Activated T-cell treated with anti-CD3 and anti-CD28 coated beads for 24 hours (primary cell): Measurements from ENCODE around the gene GDF7.

Experiments used
- DNase-seq: peaks from one replicate; pipeline ENCODE4 v3.0.0-alpha.2; 2020; ENCODE audit warnings: low read depth

Gene GDF7

DNA sequence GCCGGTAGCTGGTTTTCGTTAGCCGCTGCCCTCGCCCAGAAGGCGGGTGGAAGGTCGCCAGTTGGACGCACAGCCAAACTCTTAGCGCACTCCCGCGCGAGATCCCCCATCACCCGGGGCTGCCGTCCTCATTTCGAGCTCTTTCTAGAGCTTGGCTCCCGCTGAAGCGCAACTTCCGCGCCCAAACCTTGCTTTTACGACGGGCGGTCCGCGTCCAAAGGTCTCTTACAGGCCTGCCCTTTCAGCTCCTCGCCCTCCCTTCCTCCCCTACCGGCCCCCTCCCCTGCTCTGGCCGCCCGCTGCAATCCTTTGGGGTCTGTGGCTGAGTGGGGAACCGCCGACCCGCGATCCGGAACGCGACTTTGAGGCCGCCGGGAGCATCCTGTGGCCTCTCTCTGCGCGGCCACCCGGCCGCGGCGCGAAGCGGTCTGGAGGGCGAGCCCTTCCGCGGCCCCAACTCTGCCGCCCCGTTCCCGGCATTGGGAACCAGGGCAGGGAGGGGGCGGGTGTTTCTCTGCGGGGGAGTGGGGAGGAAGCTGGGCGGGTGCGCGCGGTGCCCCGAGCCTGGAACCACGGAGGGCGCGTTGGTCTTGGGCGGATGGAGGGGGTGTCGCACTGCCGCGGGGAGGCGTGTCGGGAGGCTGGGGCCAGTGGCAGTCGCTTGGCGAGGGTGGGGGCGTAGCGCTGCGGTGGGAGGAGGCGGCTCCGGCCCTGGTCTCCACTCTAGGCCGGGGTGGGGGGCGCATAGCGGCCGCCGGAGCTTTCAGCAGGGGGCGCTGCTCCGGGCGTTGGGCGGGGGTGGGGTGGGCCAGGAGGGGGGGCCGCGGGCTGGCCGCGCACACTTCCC lies at the start of gene GDF7:
Gene GDF7, plus strand, starts transcription at position 841 of the 847 bp plus-strand sequence. CDS start 96 bp downstream, outside the sequence.
- no peak for DNase-seq

DNA sequence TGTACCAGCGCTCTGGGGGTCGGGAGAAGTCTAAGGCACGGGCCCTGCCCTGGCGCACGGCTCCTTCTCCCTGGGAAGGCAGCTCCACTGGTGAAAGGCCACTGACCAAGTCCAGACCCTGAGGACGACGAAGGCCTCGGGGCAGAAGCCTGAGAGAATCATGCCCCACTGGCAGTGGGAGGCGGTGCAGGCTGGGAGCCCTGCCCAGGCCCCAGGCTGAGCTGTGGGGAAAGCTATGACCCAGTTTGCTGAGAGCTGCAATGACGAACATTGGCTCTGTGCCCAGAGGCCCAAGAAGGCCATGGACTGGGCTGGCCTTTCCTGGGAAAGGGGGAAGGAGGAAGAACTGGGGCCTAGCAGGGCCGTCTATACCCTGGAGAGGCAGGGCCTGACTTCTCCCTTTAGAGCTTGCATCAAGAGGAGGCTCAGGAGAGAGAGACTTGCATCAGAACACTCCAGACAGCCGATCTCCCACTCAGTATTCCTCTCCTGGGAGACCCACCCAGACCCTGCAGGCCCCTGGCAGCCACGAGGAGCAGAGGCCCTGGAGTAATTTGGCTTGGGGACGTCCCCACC lies 49.0 kb upstream of the GDF7 start:
- DNase-seq: no peak

DNA sequence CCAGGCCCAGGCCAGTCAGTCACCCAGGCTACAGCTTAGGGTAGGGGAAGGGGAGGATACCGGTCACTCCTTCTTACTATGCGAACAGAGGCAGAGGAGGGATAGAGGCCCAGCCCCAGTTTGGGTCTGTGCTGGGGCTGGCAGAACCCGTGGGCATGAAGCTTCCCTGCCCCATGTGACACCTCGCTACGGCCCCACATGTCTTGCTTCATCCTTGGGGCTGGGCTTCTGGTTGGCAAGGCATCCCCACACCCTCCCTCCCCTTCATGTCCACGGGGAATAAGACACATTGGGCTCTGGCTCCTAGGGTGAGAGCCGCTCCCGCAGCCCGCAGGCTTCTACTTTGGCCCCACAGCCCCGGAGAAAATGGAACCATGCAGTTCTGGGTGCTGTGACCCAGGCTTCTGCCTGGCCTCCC lies 48.5 kb upstream of the GDF7 start:
- DNase-seq: no peak

DNA sequence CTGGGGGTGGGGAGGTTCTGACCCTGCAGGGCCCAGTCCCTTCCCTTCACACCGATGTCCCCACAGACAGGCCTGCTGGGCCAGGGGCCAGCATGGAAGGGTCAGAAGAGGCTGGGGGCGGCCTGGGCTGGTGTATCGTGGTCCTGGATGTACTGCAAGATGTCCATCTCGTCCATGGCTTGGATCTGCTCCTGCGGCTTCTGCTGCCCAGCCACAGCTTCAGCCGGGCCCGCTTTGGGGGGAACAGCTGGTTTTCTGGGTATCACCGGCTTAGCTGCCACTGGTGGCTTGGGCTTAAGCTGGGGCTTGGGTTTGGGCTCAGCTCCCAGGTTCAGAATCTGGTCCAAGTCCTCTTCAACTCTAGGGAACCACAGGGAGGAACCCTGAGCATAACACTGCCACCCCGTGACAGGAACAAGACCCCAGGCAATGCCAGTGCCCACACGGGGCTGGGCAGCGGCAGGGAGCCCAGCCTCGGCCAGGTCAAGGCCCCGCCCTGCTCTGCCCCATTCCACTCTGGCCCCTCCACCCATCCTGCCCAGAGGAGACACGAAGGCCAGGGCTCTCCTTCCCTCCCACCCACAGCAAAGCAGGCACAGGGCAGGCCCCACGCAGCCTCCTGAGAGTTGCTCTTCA lies 47.9 kb upstream of the GDF7 start:
- no peak for DNase-seq

DNA sequence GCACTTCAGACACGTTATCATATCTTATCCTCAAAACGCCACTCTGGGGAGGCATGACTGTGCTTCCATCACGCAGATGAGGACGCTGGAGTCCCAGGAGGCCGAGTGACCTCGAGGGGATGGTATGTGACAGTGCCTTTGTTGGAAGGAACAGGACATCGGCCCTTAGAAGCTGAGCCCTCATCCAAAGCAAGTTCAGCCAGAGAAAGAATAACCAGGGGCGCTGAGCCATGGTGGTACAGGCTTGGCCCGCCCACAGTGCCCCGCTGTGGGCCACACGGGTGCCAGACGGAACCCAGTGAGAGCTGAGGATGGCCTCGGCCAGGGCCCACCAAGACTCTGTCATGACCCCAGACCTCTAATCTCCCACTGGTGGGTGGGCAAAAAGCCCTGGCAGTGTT lies 47.3 kb upstream of the GDF7 start:
- no peak for DNase-seq

DNA sequence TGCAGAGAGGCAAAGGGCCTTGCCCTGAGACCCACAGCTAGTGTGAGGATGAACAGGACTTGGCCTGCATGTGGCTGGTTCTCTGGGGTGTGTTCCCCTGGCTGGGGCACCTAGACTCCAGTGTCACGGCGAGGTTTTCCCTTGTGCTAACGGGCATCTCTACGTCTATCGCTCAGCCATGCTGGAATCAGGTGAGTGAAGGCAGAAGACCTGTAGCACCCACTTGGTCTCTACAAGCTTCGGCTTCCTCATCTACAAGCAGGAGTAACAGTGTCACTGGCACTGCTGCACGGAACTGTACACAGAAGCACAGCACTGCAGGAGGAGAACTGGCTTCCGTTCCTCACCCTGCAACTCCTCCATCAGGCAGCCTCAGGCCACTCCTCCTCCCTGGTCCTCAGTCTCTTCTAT lies 46.7 kb upstream of the GDF7 start:
- no peak for DNase-seq

DNA sequence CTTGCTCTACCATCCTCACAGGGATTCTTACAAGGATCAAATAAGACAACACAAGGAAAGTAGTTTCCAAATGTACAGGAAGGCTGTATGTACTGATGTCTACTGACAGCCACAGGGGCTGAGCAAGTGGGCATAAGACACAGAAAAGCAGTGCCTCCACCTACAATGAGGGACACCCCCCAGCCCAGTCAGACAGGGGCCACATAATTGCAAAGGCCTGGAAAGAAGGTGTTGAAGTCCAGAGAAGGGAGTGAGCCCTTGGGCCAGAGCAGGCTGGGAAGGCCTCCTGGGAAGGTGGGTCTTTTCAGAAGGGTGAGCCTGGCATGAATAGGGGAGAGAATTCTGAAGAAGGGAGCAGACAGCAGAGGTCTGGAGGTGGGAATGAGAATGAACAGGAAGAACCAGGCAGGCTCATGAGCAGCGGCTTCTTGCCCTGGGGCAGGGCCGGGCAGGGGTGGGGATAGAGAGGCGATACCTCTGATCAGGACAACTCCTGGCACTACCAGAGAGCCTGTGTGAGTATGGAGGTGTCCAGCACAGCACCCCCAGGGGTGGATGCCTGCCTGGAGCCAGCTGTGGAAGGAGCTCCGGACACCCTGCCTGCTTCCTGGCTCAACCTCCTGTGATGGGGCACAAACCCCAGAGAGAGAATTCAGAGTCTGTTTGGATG lies 46.1 kb upstream of the GDF7 start:
- no peak for DNase-seq

DNA sequence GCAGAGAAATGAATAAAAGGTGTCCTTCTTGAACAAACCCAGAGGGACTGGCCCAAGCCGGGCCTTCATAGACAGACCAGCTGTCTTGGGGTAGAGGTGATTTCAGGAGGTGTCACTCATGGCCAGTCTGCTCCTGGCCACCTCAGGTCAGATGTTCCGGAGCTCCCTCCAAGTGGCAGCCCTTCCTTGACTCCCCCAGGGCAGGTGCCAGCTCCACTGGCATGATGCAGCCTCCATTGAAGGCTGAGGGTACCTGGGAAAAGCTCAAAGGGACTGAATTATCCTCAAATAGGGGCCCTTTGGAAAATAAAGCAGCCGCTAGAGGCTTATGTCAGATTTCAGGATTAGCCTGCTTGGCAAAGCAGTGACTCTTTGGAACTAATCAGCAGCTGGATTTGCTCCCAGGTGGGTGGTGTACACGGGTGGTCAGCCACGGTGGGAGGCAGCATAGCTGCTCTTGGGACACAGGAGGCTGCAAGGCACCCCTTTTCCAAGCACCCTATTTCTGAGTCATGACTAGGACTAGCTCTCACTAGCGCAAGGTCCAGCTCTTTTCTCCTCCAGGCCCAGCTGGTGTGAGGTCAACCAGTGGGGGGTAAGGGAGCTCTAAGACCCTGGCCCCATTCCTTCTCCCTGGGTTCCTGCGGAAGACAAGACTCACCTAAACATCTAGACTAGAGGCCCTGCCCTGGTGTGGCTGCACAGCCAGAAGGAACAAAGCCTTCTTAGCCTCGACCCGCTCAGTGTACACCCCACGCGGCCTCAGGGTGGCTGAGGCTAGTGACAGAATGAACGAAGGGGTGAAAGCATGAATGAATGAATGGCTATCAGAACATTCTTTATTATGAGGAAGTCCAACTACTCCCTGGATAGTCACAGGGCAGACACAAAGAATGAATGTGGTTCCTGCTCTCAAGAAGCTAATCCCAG lies 45.3 kb upstream of the GDF7 start:
- DNase-seq: no peak

DNA sequence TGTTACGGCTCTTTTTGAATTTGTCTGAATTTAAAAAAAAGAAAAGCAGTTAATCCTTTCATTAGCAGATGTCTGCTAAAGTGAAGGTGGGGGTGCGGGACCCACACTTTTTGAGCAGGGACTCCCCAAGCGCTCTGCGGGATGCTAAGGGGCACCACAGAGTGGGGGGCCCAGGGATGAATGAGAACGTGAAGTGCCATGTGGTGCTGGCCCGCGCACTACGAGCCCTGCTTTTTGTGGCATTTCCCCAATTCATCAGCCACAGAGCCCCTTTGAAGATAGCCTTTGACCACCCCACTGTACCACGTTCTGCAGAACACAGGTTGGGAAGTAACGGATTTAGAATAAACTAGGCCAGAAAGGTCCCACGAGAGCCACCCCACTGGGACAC lies 44.7 kb upstream of the GDF7 start:
- DNase-seq: no peak

DNA sequence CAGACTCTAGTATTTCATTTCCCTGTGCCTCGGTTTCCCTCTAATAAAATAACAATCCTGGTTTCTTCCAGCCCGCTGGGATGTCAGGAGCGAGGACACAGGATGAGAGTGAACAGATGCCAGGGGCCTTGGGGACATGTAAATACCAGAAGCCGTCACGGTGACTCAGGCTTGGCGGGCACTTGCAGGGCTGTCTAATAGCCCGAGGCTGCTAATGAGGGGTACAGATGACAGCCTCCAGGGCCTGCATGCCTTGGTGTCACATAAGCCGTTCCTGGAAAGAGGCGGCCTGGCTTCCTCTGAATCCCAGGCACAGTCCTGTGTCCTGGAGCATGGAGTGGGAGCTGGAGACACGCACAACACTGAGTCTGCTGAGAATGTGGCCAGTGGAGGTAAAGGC lies 44.2 kb upstream of the GDF7 start:
- DNase-seq: no peak

DNA sequence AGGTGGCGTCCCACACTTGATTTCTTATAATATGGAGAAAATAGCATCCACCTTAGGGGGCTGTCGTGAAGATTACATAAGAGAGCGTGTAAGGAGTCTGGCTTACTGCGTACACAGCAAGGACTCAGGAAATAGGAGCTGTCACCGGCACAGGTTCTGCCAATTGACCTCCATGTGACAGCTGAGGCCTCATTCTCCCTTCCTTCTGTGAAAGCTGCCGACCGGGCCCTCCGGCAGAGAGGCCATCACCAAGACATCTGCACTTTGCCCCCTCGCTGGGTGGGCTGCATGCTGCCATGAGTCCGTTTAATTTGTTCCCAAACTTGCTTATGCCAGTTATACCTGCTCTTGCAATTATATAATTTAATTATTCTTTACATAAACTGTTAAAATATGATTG lies 43.7 kb upstream of the GDF7 start:
- no peak for DNase-seq

DNA sequence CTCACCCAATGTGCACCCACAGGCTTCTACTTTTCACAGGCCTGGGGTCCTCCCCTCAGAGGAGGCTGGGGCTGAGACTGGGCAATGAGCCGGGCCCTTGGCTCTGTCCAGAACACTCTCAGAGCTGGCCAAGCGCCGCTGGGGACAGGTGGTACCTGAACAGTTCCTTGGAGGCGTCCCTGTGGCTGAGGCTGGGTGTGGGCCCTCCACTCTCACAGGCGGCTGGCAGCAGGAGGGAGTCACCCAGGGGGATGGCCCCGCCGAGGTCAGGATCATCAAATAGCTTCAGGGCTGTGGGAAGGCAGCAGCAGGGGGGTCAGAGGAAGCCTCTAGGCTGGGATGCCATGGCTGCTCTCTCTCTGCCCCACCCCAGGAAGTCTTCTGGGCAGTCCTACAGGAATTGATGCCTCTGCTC lies 43.2 kb upstream of the GDF7 start:
- DNase-seq: no peak

DNA sequence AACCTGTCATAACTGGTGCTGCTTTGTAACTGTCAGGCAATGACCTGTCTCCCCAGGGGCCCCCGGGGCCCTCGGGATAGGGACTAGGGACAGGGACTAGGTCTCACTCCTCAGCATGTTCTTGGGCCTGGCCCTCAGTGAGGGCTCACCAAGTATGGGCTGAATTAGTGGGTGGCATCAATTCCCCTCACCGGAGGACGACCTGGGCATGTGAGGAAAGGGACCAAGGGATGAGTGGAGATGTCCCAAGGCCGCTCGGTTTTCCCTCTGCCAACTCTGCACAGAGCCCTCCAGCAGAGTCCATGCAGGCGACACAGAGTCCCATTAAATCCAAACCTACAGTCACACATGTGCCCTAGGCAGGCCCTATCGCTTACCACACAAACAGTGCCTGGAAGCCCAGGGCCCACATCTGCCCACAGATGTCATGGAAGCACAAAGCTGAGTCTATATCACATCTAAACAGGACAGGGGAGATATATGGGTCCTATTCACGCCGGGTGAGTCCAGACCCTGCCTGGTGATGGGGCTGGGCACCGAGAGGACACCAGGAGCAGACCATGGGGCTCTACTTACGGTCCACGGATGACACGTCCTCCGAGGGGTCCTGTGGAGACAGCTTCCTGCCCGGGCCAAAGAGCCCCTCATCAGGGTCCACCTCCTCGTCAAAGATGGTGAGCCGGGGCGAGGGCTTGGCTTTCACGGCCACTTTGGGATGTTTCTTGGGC lies 42.6 kb upstream of the GDF7 start:
- no peak for DNase-seq

DNA sequence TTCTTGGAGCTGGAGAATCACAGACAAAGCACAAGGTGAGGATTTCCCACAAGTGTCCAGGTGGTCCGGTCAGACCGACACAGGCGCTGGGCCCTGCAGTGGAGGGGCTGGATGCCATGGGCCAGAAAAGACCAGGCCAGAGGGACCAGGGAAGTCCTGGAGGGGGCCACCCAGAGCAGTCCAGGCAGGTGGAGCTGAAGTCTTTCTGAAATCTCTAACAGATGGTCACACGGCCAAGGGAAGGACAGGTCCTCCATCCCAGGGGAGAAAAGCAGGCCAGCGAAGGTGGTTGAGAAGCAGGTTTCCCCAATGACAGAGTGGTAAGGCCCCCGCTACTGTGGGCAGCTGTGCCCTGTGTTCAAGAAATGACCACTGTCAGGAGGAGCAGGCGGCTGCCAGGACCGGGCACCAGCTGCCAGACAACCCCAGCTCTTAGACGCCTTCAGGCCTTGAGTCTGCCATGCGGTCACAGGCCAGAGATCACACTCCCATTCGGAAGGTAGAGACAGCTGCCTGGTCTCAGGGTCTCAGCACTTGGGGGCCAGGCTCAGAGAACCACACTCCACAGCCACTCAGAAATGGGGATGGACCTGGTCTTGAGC lies 42.0 kb upstream of the GDF7 start:
- no peak for DNase-seq

DNA sequence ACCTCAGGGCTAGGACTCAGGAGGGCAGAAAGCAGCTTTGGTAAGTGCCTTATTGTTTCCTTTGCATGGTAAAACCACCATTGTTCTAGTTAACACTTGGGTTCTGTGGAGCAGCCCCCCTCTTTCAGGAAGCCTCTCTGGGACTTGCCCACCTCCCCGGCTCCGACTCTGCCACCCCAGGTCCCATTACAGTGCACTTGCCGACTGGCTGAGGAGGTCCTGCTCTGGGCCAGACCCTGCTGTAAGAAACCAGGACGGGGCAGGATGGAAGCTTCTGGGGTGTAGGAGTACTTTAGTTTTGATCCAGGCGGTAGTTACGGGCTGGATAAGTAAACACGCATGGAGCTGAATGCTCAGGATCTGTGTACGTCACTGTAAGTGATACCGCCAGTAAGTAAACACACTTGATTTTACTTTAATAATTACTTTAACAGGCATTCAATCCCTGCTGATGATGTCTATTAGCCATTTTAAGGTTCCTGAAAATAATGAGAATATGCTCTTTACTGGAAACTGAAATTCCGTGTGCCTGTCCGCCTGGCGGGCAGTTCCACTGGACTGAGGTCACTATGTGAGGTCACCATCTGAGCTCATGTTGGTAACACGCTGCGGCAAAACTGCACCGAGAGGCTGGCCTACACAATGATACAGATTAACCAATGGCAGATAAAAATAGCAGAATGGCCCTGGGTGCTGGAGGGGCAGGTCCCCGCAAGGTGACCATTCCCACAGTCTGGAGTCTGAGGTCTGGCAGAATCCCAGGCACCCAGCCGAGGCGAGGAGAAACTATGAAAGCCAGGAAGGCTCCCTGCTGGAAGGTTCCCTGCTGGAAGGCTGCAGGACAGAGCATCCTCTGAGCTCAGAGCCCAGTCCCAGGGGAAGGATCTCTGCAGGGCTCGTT lies 41.2 kb upstream of the GDF7 start:
- no peak for DNase-seq

DNA sequence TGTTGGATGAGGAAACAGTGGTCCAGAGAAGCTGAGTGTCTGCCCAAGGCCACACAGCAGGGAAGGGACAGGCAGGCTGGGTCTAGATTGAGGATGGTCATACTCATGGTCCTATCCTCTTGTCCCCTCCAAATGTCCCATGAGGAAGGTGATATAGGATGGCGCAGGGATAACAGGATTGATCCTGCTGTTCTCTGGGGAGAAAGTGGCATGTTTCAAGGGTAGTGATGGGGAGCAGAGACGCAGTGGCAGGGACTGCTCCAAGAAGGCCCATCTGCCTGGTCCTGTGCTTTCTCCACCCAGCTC lies 40.6 kb upstream of the GDF7 start:
- no peak for DNase-seq

DNA sequence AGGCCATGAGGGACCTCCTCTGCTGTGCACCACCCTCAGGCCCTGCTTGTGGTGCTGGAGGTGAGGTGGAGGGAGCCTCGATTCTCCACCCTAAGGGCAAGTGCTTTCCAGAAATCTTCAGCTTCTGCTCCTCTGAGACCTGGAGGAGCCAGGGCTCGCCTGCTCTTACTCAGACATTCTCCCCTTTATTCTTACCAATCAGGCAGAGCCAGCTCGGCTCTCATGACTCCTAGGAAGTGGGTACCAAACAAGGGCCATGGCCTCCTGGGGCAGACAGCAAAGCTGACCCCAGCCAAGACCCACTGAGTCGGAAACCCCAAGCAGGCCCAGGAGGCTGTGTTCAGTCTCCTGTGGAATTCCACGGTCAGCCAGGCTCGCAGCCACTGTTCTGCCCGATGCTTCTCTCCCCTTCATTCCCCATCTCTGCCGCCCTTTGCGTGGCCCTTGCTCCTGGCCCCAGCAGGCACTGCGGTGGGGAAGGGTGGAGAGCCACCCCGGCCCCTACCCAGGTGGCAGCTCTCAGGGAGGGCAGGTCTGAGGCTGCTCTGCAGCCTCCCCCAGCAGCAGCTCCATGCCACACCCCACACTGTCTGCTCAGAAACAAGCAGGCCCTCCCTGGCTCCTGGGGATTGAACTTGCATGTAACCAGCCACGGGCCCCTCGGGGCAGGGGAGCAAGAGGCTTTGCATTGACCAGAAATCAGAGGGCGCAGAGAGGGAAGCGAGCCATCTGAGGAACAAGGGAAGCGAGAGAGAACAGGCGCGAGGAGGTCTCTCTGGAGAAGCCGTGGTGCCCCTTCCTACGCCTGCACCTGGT lies 40.0 kb upstream of the GDF7 start:
- DNase-seq: no peak

DNA sequence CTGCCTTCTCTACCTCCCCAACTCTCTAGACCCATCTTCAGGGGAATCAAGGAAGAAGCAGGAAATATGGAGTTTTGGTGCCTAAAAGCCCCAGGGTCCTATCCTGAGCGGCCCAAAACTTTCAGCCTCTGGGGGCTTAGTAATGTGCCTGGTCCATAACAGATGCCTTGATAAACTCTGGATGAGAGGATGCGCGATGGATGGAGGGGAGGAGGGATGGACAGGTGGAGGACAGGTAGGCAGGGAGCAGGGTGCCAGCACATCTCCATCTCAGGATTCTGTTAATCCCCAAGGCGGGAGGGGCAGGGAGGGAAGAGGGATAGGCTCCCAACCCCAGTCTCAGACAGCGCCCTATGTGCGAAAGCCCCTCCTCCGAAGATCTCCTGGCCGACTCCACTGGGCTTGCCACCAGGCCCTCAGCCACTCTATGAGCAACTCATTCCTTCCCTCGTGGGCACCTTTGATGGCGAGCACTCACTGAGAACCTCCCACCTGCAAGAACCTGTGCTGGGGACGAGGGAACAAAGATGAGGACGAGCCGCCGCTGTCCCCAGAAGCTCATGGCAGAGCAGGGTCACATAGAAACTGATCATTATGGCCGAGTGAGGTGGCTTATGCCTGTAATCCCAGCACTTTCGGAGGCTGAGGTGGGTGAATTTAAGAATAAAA lies 39.1 kb upstream of the GDF7 start:
- no peak for DNase-seq
